ENCODE data around the gene DNAJC11.

DNAJC11 gene

DNA sequence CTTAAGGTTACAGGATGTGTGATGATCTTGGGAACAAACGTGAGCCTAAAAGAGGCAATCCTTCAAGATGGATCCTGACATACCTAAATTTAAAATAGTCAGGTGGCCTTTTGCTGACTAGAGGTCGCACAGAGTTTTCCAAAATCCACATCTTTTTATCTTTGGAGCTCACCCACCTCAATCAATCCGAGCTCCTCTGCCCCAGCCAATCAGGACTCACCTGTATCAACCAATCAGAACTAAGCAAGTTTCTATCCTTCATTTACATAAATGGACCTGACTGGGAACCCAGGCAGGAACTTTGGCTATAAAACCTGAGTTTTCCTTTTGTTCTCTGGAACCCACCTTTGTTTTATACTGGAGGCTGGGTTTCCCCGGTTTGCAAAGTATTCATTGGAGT lies 16.2 kb downstream of the DNAJC11 start:
- ATAC-seq: no peak
- TF ChIP-seq ZNF565 (CRISPR knock-in tag; conservative IDR thresholded peaks at IDR 0.05; ENCODE audit: low read depth) (no peak), RARB (CRISPR knock-in tag; IDR thresholded peaks at IDR 0.05) (no peak), ZNF70 (CRISPR knock-in tag; IDR thresholded peaks at IDR 0.05) (no peak), ARNTL (CRISPR knock-in tag; IDR thresholded peaks at IDR 0.05; ENCODE audit: borderline replicate concordance, low read depth) (no peak), BACH2 (CRISPR knock-in tag; IDR thresholded peaks at IDR 0.05; ENCODE audit: borderline replicate concordance) (no peak), ZNF8 (CRISPR knock-in tag; IDR thresholded peaks at IDR 0.05) (no peak), PPARA (CRISPR knock-in tag; IDR thresholded peaks at IDR 0.05; ENCODE audit: borderline replicate concordance) (no peak), ZC3H10 (CRISPR knock-in tag; IDR thresholded peaks at IDR 0.05) (no peak), CSDC2 (CRISPR knock-in tag; IDR thresholded peaks at IDR 0.05) (no peak), GLIS3 (CRISPR knock-in tag; IDR thresholded peaks at IDR 0.05) (no peak), ESRRG (CRISPR knock-in tag; IDR thresholded peaks at IDR 0.05) (no peak), OSR1 (CRISPR knock-in tag; IDR thresholded peaks at IDR 0.05) (no peak), ISL1 (CRISPR knock-in tag; IDR thresholded peaks at IDR 0.05) (no peak), CREB5 (CRISPR knock-in tag; IDR thresholded peaks at IDR 0.05; ENCODE audit: low read depth) (no peak), ZFP30 (CRISPR knock-in tag; IDR thresholded peaks at IDR 0.05) (no peak), SNAI2 (CRISPR knock-in tag; IDR thresholded peaks at IDR 0.05) (no peak)
- TF ChIP-seq, protein P1, sequence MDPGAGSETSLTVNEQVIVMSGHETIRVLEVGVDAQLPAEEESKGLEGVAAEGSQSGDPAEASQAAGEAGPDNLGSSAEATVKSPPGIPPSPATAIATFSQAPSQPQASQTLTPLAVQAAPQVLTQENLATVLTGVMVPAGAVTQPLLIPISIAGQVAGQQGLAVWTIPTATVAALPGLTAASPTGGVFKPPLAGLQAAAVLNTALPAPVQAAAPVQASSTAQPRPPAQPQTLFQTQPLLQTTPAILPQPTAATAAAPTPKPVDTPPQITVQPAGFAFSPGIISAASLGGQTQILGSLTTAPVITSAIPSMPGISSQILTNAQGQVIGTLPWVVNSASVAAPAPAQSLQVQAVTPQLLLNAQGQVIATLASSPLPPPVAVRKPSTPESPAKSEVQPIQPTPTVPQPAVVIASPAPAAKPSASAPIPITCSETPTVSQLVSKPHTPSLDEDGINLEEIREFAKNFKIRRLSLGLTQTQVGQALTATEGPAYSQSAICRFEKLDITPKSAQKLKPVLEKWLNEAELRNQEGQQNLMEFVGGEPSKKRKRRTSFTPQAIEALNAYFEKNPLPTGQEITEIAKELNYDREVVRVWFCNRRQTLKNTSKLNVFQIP (CRISPR knock-in tag; IDR thresholded peaks at IDR 0.05; ENCODE audit: borderline replicate concordance, low read depth): no peak
- TF ChIP-seq, protein P2, sequence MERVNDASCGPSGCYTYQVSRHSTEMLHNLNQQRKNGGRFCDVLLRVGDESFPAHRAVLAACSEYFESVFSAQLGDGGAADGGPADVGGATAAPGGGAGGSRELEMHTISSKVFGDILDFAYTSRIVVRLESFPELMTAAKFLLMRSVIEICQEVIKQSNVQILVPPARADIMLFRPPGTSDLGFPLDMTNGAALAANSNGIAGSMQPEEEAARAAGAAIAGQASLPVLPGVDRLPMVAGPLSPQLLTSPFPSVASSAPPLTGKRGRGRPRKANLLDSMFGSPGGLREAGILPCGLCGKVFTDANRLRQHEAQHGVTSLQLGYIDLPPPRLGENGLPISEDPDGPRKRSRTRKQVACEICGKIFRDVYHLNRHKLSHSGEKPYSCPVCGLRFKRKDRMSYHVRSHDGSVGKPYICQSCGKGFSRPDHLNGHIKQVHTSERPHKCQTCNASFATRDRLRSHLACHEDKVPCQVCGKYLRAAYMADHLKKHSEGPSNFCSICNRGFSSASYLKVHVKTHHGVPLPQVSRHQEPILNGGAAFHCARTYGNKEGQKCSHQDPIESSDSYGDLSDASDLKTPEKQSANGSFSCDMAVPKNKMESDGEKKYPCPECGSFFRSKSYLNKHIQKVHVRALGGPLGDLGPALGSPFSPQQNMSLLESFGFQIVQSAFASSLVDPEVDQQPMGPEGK (CRISPR knock-in tag; IDR thresholded peaks at IDR 0.05; ENCODE audit: borderline replicate concordance): no peak

GRCh38 chr1:6683434-6683833 lies 18.2 kb downstream of the DNAJC11 start:
- TF ChIP-seq ZNF70 (CRISPR knock-in tag; IDR thresholded peaks at IDR 0.05) (no peak), TCF4 (CRISPR knock-in tag; IDR thresholded peaks at IDR 0.05; ENCODE audit: borderline replicate concordance) (no peak)
- no peak for ATAC-seq

DNA sequence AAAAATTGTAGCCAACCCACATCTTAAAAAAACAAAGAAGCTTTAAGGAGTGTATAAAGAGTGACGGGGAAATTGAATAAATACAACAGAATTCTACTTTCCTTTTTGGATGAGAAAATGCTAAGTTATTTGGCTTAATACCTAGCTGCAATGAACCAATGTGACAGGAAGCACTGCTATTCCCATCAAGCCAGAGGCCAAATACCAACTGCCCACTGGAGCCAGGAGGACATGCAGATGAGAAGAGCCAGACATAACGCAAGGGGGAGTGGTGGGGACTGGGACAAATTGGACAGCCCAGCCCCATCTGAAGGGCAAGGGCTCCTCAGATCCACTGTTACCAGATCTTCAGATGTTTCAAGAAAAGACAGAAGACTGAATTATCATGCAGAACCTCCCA lies 25.7 kb downstream of the DNAJC11 start:
- TF ChIP-seq RARB (CRISPR knock-in tag; IDR thresholded peaks at IDR 0.05): no peak
- TF ChIP-seq ZC3H10 (CRISPR knock-in tag; IDR thresholded peaks at IDR 0.05): no peak
- TF ChIP-seq GLIS3 (CRISPR knock-in tag; IDR thresholded peaks at IDR 0.05): no peak
- no peak for TF ChIP-seq TCF4 (CRISPR knock-in tag; IDR thresholded peaks at IDR 0.05; ENCODE audit: borderline replicate concordance)
- ATAC-seq: no peak

GRCh38 chr1:6674771-6675170 lies 26.8 kb downstream of the DNAJC11 start:
- no peak for TF ChIP-seq PPARA (CRISPR knock-in tag; IDR thresholded peaks at IDR 0.05; ENCODE audit: borderline replicate concordance)
- no peak for ATAC-seq

DNA sequence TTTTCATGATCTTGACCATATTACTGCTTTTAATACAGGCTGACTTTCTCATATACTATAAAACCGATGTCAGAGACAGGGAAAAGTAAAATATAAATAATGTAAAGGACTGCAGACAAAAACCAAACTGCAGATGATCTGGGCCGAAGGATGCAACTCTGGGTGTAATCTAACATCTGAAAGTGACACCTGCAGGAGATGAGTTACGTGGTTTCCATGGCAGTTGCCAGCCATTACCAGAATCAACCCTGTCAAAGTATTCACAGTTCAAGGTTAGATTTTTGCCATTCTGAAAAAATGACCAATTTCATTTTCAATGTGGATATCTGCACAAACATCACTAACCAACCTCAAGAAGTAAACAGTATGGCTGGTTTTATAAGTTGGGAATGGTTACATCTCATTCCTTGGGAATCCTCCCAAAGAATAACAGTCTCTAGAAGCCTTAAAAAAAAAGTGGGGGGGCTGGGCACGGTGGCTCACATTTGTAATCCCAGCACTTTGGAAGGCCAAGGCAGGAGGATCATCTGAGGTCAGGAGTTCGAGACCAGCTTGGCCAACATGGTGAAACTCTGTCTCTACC lies 27.7 kb downstream of the DNAJC11 start:
- TF ChIP-seq CSDC2 (CRISPR knock-in tag; IDR thresholded peaks at IDR 0.05) (no peak), ZNF565 (CRISPR knock-in tag; conservative IDR thresholded peaks at IDR 0.05; ENCODE audit: low read depth) (no peak), ISL1 (CRISPR knock-in tag; IDR thresholded peaks at IDR 0.05) (no peak), ESRRG (CRISPR knock-in tag; IDR thresholded peaks at IDR 0.05) (no peak), SNAI2 (CRISPR knock-in tag; IDR thresholded peaks at IDR 0.05) (no peak), OSR1 (CRISPR knock-in tag; IDR thresholded peaks at IDR 0.05) (no peak), RARB (CRISPR knock-in tag; IDR thresholded peaks at IDR 0.05) (no peak), BACH2 (CRISPR knock-in tag; IDR thresholded peaks at IDR 0.05; ENCODE audit: borderline replicate concordance) (no peak)
- TF ChIP-seq, protein P1 (CRISPR knock-in tag; IDR thresholded peaks at IDR 0.05; ENCODE audit: borderline replicate concordance, low read depth): no peak
- TF ChIP-seq, protein P2 (CRISPR knock-in tag; IDR thresholded peaks at IDR 0.05; ENCODE audit: borderline replicate concordance): no peak
- no peak for ATAC-seq
